HT1080 (cell line): Measurements from ENCODE around the gene COL8A1. TPM values are rescaled to one million over a fixed set of nuclear protein-coding genes. Genes with fewer than 3 reads are reported as not detected.

Experiments used
- DNase-seq: peaks from one replicate; pipeline ENCODE4 v3.0.0-alpha.2; 2015; ENCODE audit warnings: low read depth
- total RNA-seq: library from RNA; depleted of rRNA; stranded (reverse); fragments of >200 nt; shearing (Covaris generic); gene quantifications from 2 replicates; pipeline ENCODE4 v1.2.3, GENCODE V29; 2014

Gene COL8A1
- total RNA-seq, 1 experiment from 2014 or later, result 5.3 TPM

DNA sequence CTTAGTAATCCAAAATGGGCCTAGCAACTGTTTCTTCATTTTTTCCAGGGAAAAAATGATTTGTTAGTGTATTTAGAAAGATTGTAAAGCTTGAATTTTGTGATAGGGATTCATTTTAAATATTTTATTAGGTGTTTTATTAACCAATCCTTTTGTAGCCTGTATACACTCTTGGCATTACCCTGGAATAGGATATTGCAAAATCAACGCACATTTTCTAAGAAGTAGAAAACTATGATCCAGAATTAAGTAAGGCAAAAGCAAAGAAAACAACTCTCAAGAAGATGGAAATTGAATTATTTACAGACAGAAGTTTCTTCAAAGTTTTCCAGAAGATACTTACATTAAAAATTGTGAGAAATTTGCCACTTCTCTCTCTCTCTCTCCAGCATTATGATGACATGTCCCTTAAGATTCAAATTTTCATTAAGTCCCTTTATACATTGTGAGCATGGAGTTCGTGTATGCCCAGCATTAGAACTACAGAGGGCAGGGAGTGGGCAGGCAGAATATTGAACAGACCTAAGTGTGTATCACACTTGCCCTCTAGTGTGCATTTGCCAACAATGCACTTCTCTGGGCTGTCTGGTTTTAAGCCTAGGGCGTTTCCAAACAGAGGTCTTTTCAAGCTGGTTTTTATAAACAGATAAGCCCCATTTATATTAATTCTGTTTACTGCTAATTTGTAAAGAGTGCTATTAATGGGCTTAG is 150.8 kb downstream of the COL8A1 start:
- DNase-seq, result peak; percentile 63

DNA sequence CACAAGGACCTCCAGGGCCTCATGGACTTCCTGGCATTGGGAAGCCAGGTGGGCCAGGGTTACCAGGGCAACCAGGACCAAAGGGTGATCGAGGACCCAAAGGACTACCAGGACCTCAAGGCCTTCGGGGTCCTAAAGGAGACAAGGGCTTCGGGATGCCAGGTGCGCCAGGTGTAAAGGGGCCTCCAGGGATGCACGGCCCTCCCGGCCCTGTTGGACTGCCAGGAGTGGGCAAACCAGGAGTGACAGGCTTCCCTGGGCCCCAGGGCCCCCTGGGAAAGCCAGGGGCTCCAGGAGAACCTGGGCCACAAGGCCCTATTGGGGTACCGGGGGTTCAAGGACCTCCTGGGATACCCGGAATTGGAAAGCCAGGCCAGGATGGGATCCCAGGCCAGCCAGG is 156.1 kb downstream of the COL8A1 start:
- DNase-seq, result no peak

DNA sequence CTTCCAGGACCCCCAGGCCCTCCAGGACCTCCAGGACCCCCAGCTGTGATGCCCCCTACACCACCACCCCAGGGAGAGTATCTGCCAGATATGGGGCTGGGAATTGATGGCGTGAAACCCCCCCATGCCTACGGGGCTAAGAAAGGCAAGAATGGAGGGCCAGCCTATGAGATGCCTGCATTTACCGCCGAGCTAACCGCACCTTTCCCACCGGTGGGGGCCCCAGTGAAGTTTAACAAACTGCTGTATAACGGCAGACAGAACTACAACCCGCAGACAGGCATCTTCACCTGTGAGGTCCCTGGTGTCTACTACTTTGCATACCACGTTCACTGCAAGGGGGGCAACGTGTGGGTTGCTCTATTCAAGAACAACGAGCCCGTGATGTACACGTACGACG is 157.2 kb downstream of the COL8A1 start:
- no peak for DNase-seq

DNA sequence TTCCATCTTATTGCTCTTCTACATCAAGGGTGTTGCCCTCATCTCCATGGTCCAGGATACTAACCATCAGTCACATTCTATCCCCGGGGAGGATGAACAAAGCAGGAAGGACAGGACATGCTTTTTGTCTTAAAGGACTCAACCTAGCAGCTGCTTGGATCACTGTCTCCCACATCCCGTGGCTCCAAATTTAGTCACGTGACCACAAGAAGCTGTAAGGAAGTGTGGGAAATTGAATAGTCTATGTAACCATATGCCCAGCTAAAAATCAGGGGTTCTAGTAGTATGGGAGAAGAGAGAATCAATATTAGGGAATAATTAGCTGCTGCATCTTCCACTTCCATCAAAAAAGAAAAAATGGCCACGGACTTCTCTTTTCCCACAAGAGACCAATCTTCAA is 161.0 kb downstream of the COL8A1 start:
- DNase-seq, result no peak

DNA sequence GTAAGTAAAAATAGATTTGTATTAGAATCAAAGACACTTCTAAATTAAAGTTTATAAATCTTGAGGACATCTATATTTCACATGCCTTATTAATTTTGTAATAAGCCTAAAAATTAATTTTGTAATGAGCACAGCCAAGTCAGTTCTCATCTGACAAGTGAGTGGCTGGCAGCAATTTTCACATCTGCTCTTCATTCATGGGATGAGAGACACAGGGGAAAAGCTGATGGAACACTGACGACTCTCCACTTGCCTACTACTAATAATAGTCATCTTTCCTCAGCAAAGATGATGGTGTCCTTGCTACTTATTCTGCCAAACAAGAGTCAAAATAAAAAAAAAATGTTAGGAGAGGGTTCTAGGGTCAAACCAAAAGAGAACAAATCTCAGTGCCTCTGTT is 164.9 kb downstream of the COL8A1 start:
- no peak for DNase-seq

DNA sequence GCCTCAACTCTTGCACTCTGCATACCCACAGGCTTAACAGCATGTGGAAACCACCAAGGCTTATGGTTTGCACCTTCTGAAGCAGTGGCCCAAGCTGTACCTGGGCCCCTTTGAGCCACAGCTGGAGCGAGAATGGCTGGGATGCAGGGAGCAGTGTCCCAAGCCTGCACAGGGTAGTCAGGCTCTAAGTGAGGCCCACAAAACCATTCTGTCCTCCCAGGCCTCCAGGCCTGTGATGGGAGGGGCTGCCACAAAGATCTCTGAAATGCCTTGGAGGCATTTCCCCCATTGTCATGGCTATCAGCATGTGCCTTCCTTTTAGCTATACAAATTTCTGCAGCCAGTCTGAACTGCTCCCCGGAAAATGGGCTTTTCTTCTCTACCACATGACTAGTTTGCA is 166.8 kb downstream of the COL8A1 start:
- DNase-seq, result no peak

DNA sequence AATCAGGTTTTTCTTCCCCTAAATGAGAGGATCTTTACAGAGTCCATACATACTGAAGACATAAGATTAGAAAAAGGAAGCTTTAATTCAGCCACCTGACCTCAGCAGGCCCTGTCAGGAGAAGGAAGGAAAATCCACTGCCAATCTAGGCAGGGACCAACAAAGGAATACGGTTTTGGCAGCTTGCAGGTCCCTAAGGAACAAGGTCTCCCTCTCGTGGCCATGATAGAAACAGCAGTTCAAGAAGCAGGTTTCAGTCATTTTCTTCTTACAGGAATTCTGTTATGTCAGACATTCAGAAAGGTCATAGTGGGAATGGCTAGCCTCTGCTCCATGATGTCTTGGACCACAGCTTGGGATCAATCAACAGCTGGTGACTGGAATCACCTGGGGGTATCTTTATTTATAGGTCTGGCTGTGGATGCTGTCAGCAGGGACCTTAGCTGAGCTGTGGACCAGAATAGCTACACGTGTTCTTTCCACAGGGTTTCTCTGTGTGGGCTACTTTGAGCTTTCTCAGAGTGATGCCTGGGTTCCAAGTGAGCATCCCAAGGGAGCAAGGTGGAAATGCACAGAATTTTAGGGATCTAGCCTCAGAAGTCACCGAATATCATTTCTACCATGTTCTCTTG is 169.9 kb downstream of the COL8A1 start:
- DNase-seq, result peak; percentile 64

DNA sequence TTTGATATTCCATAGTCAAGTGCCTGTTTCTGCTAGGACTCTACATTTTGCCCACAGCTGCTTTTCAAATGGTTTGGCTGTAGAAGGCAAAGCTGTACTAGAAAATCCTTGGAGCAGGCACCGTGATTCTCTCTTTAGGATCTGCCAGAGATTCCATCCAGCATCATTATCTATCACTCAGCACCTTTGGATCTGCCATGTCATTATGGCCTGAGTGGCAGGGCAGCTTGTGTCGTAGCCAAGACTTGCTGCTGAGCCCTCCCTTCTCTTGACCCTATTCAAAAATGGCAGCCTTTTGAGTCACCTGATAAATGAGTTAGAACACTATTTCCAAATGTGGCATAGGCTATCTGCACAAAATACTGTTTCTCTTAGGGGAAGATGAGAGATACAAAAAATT is 171.2 kb downstream of the COL8A1 start:
- no peak for DNase-seq

DNA sequence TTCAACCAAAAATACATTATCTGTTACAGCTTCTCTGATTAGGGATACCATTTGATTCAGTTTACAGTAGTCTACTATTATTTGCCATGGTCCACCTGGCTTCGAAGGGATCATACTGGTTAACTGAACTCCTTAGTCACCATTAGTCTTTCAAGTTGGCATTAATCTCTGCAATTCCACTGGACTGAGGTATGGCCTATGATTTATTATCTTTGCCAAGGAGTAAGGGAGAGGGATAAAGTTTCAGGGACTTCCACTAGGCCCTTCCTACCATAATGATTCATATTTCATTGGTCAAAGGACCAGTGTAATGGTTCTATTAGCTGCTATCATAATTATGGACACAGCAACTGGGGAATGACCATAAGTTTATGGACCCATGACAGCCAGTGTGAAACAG is 172.0 kb downstream of the COL8A1 start:
- DNase-seq, result no peak

DNA sequence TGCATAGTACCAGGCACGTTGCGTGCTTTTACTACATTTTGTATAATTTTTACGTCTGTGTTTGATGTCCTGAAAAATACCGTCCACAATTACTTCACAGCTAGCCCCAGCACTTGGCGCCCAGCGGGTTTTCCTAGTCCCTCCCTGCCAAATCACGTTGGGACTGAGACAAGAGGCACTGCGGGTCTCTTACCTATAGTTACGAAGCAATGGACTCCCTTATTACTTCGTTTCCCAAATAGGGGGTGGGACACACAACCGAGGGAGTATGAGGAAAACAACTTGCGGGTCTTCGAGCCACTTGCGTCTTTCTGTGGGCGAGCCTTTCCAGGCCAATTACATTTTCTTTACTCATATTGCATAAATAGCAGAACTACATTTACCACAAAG is 178.6 kb downstream of the COL8A1 start:
- DNase-seq, result no peak

DNA sequence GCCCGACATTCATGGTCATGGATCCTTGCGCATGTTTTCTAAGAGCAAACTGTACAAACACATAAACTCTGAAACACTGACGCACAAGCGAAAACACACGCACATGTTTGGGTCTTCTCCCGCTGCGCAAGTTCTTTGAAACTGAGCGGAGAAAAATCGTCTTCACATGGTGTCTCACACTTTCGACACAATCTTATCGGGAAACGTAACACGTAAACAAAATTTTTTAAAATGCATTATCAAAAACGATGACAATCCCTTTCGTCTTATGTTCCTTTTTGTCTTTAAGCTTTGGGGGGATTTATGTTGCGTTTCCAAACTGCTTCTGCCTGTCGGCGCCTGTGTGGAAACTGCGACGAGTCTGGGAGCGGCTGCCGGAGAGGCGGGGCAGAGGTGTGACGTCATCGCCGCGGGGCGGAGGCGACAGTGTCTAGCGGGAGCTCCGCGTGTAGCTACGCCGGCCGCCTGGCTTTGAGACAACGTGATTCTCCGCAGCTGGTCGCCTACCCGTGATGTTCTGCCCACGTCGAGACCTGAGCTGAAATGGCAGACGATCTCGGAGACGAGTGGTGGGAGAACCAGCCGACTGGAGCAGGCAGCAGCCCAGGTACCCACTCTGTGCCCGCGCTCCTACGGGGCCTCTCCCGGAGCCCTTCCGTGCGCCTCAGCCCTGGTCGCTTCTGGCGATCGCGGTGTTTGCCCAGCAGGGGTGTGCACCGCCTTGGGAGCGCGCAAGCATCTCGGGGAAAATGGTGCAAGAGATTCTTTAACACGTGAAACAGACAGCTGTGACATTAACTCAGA is 179.2 kb downstream of the COL8A1 start, which contains the start of gene CMSS1:
CMSS1 (plus strand) TSS at position 426 of the 804 bp plus-strand sequence.
- peak; percentile 89 for DNase-seq

DNA sequence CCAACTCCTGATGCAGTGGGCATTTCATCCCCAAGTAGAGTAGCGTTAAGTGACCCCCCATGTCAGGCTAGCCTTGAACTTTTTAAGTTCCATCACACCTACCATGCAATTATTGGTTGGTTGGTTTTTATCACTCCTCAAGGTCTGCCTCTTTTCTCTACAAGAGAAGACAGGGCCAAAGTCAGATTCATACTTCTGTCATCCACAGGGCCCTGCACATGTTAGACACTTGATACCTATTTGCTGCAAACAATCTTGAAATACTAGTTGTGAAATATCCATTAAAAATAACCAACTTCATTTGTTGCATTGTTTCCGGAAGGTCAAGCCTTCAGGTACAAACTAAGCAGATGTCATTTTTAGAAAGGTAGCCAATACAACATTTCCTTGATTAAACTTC is 180.4 kb downstream of the COL8A1 start:
- DNase-seq, result no peak

DNA sequence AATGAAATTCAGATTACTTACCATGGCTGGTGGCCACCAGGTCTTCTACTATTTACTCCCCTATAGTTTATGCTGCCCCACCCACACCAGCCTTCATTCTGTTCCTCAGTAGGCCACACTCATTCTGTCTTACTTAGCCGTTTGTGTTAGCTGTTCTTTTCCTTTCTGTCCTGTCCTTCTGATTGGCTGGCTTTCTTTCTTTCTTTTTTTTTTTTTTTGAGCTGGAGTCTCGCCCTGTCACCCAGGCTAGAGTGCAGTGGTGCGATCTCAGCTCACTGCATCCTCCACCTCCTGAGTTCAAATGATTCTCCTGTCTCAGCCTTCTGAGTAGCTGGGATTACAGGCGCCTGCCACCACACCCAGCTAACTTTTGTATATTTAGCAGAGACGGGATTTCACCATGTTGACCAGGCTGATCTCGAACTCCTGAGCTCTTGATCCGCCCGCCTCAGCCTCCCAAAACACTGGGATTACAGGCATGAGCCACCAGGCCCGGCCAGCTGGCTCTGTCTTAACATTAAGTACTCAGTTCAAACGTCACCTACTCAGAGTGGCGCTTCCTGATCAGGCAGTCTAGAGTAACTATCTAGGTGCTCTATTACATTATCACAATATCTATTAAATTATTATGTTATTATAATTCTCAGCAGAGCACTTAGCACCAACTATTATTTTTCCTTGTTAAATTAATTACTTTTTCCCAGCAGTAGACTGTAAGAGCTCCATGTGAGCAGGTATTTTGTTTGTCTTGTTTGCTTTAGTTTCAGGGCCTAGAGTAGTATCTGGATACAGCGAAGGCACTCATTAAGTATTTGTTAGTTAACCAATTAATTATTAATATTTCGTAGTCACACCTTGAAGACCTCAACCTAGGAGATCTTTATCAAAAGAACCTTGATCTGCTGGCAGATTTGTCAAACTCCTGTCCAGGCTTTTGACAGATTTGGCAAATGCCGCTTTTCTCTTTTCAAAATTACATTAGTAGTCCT is 185.6 kb downstream of the COL8A1 start:
- DNase-seq, result no peak

DNA sequence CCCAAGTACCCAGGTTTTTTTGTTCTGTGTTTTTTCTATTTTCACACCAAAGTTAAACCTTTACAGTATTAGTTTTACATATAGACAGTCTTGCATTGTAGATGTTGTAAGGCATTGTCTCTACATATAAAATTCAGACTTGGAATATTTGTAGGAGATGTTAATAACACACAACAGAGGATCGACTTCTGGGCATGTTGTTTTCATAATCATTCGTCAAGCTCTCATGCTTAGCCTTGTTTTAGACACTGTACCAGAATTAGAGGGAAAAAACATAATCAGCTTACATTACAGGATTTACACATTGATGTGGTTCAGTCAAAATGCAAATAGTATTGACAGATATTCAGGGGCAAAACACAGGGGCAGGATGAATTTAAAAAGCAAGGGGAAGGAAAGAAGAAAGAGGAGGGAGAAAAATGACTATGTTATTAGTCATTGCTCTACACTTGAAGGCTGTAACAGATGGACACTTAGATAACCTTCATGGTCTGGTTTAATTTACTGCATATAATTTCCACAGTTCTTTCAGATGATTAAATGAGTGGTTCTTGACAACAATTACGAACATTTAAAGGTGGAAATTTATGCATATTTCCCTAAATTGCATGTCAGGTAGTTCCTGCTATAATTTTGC is 186.7 kb downstream of the COL8A1 start:
- peak; percentile 71 for DNase-seq

DNA sequence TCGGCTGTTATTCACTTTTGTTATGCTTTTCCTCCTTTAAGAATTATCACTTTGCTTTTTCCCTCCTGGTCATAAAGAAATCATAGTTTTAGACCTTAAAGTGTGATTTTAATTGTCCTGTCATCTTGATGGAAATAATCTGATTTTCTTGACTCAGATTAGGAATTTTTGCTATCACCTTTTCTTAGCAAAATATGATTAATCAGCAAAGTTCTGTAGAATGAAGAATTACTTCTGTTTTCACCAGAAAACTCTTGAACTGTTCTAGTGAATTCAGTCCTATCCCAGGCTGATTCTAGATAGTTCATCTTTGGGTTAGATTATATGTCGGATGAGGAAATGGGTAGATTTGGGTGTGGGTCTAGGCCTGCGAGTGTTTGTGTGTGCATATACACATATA is 191.4 kb downstream of the COL8A1 start:
- DNase-seq, result no peak

DNA sequence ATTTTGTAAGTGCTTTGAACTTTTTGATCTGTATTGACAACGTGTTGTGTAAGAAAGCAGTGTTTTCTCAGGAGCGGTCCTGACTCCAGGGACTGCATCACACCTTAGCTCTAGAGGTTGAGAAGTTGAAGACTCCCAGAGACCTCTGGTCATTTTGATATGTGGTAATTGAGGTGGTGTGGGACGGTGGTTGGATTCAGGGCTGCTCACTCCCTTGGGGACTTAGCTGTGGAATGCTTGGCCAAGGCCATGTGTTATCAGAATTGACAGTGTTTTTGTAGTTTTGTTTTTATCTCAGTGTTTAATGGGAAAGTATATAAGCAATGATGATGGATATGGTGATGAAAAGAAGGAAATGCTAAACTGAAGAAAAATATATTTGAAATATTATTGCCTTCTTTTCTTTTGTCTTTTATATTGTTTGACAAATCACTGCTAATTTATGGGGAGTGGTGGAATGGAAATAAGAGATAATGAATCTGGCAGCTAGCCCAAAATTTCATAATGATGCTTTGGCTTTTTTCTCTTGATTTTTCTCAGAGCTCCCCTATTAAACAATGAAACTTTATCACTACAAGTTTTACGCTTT is 195.3 kb downstream of the COL8A1 start:
- DNase-seq, result no peak

DNA sequence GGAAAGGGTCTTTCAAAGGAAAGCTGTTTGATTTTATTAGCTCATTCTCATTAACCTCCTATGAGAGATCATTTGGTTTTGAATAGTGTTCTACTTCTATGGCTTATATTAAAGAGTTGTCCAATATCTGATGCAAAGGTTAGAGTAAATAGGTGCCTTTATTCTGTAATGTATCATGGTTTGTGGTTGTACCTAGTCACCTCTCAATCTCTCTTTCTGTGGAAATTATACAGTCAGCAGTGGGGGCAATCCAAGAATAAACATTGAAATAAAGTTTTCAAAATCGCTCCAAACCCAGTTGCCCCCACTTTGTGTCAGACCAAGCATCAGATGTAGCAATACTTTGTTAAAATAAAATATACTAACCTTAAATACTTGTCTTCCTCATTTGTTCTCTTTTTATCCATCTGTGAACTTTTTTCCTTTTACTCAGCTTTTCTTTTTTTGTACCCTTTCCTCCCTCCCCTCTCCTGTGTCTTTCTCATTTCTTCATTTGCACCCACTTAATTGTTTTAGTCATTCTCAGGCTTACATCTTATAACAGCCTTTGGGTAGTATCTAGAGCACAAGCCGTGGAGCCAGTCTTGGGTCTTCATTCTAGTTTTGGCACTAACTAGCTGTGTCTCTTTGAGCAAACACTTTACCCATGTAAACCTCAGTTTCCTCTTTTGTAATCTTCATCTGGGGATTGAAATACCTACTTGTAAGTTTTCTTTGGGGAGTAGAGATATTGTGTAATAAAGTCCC is 196.0 kb downstream of the COL8A1 start:
- DNase-seq, result no peak

DNA sequence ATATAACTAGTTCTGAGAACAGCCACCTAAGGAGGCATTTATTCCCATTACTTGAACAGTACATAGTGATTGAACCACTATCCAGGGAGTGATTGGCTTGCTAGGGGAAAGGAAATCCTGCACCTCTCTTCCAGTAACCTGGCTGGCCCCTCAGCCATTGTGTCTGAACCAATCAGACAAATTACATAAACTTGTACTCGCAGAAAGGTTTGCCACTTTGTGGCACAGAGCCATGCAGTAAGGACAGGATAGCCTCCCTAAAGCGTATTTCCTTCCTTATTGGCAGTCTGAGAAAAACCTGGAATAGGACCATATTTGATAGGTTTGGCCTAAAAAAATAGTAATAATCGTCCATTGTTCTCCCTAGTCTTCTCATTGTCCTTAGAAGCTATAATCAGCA is 198.3 kb downstream of the COL8A1 start:
- no peak for DNase-seq

DNA sequence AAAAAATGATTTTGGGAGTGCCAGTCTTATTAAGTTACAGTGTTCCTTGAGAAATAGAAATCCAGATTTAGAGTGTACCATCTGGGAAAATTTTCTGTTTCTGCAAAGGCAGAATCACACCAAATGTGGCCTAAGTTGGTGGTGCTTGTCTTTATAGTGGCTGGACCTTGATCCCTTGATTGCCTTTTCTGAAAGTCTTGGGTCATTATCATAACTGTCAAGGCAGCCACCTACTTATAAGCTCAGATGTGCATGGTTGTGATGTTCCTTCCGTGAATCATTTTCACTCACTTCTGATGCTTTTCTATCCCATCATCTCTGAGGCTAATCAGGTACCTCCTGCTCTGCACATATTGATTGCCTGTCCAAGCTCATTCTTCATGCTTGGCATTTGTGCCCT is 199.3 kb downstream of the COL8A1 start:
- no peak for DNase-seq

DNA sequence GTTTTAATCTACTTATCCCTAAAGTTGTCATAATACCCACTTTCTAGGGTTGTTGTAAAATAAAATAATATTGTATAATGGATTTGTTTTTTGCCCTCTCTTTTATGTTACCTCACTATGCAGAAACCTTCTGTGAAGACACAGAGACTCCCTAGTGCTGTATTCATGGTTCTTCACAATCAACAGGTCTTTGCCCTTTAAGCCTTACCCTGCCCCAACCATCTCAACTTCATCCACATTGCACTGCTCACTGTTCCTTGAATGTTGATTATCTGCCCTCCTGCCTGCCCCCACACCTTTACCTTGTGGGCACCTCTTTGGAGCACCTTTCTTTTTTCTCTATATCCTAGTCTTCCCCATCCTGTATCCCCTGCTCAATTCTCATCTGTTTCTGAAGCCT is 200.4 kb downstream of the COL8A1 start:
- no peak for DNase-seq
